ENCODE data around the gene NRGN.
A peak's percentile ranks its signal among the peaks of the same experiment; 100 is the strongest.

NRGN gene

DNA sequence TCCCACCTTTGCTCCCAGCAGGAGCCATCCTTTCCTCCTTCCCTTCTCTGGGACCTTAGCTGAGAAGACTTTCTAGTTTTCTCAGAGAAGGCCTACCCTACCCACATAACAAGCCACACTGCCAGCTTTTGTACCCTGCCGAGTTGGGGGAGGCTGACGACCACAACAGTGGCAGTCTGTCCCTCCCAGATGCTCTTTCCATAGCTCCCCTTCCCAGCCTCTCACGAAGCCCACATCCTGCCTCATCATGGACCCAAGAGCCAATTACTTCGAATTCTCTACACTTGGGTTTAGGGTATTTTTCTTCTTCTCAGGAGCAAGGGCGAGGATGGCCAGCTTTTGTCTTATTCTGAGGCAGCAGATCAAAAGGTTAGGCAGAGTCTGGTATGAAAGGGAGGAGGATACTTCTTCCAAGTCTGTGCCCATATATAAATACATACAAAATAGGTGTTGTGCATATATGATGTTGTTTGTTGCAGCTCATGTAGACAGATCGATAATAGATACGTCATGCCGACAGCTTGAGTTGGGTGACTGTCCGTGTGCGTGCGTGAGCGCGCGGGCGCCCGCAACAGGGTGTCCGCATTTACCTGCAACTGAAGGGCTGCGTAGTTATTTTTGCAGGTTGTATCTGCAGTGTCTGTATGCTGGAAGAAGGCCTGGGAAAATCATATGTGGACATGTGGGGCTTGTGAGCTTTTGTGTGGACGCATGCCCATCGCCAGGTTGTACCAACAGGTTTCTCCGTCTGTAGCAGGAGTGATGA is 846 bp upstream of the NRGN start:
- DNase-seq (ENCODE audit: low read depth in 2 of 2, low spot score in 1 of 2), result no peak

DNA sequence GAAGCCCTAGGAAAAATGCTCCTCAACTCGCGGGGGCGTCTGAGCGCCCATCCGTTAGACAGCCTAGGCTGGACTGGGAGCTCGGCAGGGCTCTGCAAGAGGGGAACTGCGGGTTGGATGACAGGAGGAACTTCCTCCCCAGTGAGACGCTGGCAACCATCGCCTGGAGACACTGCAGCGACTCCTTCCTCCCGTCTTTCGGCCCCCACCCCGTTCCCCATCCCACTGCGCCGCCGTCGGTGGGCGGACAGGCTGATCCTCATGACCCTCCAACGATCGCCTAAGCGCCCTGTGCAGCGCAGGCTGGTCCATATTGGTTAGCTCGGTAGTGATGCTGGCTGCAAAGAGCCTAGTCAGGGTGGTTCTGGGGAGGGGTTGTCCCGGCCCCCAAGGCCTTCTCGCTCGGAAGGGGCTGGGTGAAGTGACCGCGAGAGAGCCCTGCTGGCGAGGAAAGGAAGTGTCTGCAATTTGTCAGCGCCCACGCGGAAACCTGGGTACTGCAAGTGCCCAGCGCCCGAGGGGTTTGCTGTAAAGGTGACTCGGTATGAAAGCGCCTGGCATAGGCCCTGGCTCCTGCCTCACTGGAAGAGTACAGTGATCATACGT is 638 bp downstream of the NRGN start:
- DNase-seq (ENCODE audit: low read depth in 2 of 2, low spot score in 1 of 2), result no peak

DNA sequence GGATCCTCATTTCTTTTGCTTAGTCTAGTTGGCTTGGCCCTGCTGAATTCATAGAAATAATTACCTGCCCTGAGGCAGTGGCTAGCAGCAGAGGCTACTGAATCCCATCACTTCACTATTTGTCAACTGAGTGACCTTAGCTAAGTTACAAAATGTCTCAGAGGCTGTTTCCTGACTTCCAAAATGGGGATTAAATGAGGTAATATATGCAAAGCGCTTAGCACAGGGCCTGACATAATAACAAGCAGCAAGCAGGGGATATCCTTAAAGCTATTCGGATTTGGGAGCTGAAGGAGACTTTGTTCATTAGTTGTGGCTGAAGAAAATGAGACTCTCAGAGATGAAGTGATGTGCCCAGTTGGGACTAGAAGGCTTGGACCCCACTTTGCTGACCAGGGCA is 2.8 kb downstream of the NRGN start:
- no peak for DNase-seq (ENCODE audit: low read depth in 2 of 2, low spot score in 1 of 2)

DNA sequence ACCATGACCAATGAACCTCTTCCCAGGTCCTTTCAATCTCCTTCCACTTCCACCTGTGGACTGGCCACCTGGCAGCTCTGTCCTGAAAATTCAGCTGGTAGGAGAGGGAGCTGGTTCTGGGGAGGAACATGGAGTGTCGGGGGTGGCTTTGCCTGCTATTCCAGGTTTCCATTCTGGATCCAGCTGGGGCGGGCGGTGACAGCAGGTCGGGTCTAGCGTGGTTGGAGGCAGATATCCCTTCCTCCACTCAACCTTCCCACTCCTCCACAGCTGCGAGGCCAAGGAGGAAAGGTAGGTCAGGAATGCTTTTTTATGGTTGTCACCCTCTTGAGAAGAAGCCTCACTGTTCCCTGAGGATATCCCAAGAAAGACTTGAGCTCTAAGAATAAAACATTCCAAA is 3.3 kb downstream of the NRGN start:
- no peak for DNase-seq (ENCODE audit: low read depth in 2 of 2, low spot score in 1 of 2)

DNA sequence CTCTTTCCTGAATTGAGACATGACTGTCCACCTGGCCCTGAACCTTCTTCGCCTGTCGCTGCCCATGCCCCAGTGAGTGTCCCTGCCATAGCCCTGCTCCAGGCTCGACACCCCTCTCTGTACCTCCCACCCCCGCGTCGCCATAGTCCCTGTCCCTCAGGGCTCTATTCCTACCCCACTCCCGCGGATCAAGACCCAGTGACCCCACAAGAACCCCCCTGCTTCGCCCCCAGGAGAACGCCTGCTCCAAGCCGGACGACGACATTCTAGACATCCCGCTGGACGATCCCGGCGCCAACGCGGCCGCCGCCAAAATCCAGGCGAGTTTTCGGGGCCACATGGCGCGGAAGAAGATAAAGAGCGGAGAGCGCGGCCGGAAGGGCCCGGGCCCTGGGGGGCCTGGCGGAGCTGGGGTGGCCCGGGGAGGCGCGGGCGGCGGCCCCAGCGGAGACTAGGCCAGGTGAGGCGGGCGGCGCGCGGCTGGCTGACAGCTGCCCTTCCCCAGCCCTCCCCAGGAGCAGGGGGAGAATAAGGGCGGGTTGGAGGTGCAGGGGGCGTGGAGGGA is 5.6 kb downstream of the NRGN start:
- no peak for DNase-seq (ENCODE audit: low read depth in 2 of 2, low spot score in 1 of 2)

DNA sequence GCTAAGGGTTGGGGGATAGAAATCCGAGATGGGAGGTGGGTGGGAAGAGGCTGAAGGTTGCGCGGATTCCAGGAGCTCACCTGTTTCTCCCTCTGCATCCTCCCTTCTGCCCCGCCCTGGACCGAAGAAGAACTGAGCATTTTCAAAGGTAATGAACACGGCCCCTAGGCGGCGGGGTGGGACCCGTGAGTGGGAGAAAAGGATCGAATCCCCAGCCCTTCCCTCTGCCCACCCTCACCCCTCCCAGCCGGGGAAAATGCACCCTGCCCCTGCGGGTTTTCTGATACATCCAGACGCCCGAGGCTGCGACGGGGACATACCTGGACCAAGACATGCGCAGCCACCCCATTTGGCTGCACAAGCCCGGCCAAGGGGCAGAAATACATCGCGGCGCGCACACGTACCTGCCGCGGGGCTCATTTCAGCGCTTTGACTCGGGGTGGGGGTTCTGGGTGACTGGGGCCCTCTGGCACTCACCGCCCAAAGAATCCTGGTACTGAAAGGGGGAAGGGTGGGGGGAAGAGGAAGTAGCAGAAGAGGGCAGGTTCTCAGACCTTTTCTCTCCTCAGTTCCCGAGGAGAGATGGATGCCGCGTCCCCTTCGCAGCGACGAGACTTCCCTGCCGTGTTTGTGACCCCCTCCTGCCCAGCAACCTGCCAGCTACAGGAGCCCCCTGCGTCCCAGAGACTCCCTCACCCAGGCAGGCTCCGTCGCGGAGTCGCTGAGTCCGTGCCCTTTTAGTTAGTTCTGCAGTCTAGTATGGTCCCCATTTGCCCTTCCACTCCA is 6.3 kb downstream of the NRGN start:
- DNase-seq (ENCODE audit: low read depth in 2 of 2, low spot score in 1 of 2), result no peak

DNA sequence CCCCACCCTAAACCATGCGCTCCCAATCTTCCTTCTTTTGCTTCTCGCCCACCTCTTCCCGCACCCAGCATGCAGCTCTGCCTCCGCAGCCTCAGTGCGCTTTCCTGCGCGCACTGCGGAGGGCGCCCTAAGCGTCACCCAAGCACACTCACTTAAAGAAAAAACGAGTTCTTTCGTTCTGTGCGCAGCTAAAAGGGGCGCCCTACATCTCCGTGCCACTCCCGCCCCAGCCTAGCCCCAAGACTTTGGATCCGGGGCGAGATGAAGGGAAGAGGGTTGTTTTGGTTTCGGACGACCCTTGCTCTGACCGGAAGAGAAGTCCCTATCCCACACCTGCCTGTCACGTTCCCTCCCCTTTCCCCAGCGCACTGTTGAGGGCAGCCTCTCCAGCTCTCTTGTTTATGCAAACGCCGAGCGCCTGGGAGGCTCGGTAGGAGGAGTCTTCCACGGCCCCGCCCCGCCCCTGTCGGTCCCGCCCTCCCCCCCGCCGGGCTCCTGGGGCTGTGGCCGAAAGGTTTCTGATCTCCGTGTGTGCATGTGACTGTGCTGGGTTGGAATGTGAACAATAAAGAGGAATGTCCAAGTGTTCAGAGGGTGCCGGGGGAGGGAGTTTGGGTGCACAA is 7.0 kb downstream of the NRGN start:
- peak in 1 of 2 donors; percentile 60 for DNase-seq (ENCODE audit: low read depth in 2 of 2, low spot score in 1 of 2)

DNA sequence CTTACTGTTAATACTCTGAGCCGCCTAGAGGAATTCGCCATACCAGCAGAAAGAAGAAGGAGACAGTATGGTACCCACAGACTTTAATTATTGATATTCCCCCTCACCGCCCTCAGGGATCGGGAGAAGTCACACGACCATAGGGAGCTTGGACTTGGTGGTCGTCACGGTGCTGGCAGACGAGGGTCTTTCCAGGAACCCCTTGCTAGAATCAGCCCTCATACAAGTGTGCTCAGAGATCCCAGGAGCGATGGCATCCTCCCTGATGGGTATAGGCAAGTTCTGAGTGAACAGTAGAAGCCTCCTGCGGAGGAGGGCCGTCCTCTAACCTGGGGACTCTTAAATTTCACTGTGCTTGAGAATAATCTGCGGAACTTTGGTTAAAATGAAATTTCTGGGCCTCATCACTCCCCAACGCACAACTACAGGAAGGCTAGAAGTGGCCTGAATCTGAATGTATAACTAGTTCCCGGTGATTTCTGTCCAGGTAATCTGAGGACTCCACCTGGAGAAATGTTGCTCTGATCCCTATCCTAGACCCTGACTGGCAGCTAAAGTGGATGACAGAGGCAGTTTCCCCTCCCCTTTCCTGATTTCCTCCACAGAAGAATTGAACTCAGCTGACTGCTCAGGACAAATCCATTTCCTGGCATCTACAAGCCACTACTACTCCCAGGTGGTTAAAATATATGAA is 7.8 kb downstream of the NRGN start:
- no peak for DNase-seq (ENCODE audit: low read depth in 2 of 2, low spot score in 1 of 2)

DNA sequence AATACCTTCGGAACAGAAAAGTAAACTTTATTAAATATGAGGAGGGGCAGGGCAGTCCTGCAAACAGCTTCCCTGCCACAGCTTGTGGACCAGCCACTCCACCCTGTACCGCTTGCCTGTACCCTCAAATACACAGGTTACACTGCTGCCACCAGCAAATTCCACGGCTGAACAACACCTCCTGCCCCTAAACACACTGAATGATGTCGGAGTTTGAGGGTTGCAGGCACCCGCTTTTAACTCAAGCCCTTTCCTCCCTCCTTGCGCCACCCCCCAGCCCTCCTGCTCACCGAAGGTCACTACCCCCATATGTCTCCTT is 8.3 kb downstream of the NRGN start:
- DNase-seq (ENCODE audit: low read depth in 2 of 2, low spot score in 1 of 2), result no peak

DNA sequence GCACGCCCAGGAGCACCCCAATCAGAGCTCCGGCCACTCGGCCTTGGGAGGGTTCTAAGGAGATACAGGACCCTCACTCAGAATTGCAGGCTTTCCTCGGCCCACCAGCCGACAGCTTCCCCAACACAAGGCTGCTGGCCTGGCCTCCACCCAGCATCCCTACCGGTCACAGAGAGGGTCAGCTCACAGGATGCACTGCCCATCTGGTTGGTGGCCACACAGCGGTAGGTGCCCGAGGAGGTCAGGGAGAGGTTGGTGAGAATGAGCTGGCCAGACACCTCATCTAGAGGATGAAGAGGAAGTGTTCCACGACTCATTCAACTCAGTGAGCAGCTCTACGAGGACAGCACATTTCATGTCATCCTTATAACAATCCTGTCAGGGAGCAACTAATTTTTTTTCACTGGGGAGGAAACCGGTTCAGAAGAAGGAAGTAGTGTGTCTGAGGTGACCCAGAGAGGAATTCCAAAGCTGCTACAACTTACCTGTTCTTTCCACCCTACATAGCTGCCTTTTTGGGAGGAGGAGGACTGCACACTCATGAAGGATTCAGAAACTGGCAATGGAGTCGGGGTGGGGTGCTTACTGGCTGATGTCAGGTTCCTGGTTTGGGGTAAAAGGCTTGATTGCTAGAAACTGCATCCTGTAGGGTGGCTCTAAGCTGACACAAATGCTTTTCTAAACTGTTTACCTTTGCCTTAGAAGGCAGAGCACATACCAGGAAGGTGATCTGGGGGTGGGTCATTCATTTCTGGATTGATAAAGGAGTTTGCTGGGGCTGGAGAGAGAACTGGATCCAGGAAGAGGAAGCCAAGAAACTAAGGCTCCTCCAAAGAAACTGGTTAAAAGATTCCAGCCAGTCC is 9.0 kb downstream of the NRGN start:
- no peak for DNase-seq (ENCODE audit: low read depth in 2 of 2, low spot score in 1 of 2)

DNA sequence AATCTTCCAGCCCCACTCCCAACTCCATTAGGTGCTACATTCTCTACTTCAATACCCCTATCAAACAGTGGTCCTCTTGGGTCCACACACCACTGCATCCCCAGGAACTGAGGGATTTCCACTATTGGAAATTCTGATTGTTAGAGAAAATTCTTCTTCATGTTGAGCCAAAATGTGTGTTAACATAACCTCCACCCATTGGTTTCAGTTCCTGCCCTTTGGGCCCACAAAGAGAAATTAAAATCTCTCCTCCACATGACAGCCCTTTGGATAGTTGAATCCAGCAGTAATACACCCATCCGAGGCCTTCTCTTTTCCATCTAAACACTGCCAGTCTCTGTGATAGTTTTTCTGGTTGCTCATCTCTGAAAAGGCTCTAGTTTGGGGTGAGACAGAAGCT is 10.2 kb downstream of the NRGN start:
- DNase-seq (ENCODE audit: low read depth in 2 of 2, low spot score in 1 of 2), result no peak

DNA sequence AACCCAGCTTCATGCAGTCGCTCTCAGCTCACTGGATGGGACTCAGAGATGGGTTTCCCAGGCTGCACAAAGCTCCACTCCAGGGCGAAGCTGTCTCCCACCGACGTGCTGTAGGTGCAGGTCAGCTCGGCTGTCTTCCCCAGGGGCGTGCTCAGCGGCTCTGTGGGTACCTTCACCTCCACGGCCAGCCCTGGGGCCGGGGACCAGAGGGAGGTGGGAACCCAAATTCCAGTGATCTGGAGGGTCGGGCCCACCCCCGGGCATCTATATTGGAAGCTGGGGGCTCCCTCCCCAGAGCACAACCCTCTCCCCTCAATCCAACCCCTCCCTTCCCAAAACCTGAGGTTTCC is 11.6 kb downstream of the NRGN start:
- no peak for DNase-seq (ENCODE audit: low read depth in 2 of 2, low spot score in 1 of 2)

DNA sequence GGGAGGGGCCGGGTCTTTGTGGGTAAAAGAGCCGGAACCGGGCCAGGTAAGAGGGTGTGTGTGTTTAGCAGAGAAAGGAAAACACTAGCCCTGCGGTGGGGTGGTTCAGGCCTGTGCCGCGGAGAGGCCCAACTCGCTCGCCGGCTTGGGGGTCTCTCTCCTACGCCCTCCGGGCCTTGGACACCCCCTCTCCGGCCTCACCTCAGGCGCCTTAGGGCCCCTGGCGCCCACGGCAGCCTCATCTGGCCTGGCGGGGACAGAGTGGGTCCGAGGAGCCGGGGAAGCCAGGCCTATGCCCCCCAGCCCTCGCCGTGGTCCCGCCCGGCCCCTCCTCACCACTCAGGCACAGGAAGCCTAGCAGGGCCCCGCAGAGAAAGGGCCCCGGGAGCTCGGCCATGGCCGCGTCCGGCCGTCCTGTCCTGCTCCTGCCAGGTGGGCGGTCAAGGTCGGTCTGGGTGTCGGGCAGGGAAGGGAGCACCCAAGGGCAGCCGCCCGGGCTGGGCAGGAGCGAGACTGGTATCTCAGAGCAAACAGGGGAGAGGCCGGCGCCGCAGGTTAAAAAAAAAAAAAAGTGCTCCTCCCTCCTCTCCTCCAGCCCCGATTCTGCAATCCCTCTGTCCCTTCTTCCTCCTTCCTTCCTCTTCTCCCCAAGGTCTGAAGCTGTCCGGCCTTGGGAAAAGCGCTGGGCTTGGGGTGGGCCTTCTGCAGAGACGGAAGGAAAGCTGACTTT is 12.2 kb downstream of the NRGN start, which contains the start of gene VSIG2:
VSIG2 (minus strand) TSS at position 515 of the 730 bp plus-strand sequence; CDS start at position 397, 118 bp downstream.
- no peak for DNase-seq (ENCODE audit: low read depth in 2 of 2, low spot score in 1 of 2)

DNA sequence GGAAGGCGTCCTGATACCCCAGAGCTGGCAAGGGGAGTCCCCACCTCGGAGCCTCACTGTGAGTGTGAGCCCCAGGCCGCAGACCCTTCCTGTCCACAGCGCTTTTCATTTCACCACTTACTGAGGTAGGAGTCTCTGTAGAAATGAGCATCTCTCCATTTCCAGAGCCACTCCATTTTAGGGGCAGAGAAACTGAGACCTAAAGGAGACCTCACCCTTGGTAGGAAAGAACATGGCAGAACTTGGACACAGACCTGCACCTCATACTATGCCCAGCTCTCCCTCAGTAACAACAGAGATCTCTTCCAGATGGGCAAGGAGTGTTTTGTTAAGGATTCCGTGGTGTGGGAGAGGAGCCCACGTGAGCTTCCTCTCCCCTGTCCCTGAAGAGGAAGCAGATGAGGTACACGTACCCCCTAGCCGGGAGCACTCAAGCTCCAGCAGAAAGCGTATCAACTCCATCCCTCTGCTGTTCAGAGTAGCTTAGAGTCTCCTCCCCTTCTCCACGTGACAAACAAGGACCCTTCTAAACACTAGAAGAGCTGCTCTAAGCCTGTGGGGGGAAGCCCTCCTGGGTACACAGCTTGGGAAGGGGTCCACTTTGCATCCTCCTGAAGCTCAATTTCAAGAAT is 12.8 kb downstream of the NRGN start:
- DNase-seq (ENCODE audit: low read depth in 2 of 2, low spot score in 1 of 2), result no peak

DNA sequence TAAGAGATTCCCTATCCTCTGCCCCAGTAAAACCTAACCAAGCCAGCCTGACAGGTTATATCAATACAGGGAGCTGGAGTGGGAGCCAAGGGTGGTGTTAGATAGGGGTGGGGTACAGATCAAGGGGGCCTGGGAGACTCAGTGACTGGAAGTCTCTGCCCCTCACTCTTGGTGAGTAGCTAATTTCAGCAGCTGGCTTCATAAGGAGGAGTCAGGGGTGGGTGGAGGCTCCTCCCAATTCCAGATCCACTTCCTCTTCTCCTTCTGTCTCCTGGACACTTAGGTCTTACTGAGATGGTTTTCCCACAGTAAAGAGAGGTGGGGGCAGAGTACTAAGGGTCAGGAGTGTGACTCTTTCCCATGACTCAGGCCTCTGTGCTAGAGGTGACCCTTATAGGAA is 13.5 kb downstream of the NRGN start:
- no peak for DNase-seq (ENCODE audit: low read depth in 2 of 2, low spot score in 1 of 2)

DNA sequence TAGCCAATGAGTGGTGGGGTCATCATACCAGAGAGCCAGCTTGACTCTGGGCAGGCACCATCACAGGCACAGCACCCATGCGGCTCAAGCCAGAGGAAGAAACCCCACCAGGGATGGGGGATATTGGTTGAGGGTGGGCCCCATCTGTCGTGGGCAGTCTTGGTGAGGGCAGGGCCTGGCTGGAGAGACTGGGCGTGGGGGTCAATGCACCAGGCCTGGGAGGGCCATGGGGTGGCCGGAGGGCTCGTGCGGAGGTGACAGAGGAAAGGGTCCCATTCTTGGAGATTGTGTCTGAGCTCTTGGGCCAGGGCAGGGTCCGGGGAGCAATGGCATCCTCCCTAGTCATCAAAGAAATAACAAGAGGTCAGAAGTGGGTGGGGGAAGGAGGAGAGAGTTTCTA is 13.9 kb downstream of the NRGN start:
- no peak for DNase-seq (ENCODE audit: low read depth in 2 of 2, low spot score in 1 of 2)

DNA sequence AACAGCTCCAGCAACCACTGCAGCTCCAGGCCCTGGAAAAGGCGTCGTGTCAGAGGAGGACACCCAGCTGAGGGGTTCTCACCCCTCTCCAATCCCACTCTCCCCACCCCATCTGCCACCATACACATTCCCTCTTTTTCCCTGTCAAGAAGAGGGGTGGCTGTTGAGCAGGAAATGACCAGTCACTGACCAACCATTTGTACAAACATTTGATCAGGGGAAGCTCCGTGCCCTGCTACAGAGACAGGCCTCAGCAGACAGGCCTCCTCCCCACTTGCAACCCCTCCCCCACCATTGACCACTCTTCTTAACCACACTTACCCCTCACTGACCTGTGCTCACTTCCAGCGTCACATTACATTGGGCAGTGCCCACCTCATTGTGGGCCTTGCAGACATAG is 14.6 kb downstream of the NRGN start:
- no peak for DNase-seq (ENCODE audit: low read depth in 2 of 2, low spot score in 1 of 2)

DNA sequence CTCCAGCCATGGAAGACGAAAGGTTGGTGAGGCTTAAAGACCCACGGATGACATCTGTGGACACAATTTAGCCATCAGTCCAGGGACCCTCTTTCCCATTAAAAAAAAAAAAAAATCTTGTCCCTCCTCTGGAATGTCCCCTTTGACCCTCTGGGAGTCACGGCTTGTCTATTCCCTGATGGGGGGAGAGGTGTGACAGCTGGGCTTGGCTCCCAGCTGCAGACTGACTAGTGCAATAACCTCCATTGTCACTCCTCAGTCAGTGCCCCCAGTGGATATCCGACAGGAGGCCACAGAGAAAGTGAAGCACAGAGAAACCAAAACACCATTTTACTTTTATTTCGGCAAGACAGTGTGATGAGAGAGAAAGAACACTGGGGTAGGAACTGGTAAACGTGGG is 15.0 kb downstream of the NRGN start:
- DNase-seq (ENCODE audit: low read depth in 2 of 2, low spot score in 1 of 2), result no peak
